GM19099 (cell line): Measurements from ENCODE around the gene BLMH.

Source experiments
- POLR2A ChIP-seq: IDR thresholded peaks from 3 replicates; pipeline ENCODE4 v1.6.1; 2011; ENCODE audit warnings: low read depth; ENCODE audit not compliant: insufficient read length; ENCODE audit errors: extremely low read depth

The BLMH gene

GRCh38 chr17:30229012-30229411 lies 62.7 kb downstream of the BLMH start:
- no peak for TF ChIP-seq POLR2A

- no peak for TF ChIP-seq POLR2A
These were observed 63.7 kb downstream of the BLMH start for GRCh38 chr17:30228011-30228410.

GRCh38 chr17:30226878-30227277 lies 64.9 kb downstream of the BLMH start:
- TF ChIP-seq POLR2A = no peak

GRCh38 chr17:30225919-30226553 lies 65.7 kb downstream of the BLMH start:
- TF ChIP-seq POLR2A = no peak

- no peak for TF ChIP-seq POLR2A
These were observed 66.6 kb downstream of the BLMH start for GRCh38 chr17:30225112-30225511.

GRCh38 chr17:30224419-30224960 lies 67.3 kb downstream of the BLMH start:
- TF ChIP-seq POLR2A = no peak

- TF ChIP-seq POLR2A = no peak
These were observed 69.0 kb downstream of the BLMH start for GRCh38 chr17:30222721-30223175.

GRCh38 chr17:30222251-30222650 lies 69.5 kb downstream of the BLMH start:
- TF ChIP-seq POLR2A = no peak

GRCh38 chr17:30221346-30221745 lies 70.4 kb downstream of the BLMH start:
- no peak for TF ChIP-seq POLR2A

GRCh38 chr17:30220414-30220813 lies 71.3 kb downstream of the BLMH start:
- TF ChIP-seq POLR2A = no peak

- TF ChIP-seq POLR2A = no peak
These were observed 71.9 kb downstream of the BLMH start for GRCh38 chr17:30219833-30220232.

- no peak for TF ChIP-seq POLR2A
These were observed 72.4 kb downstream of the BLMH start for GRCh38 chr17:30219315-30219714.

- no peak for TF ChIP-seq POLR2A
These were observed 72.9 kb downstream of the BLMH start for GRCh38 chr17:30218799-30219198.

- no peak for TF ChIP-seq POLR2A
These were observed 73.9 kb downstream of the BLMH start for GRCh38 chr17:30217746-30218245.

GRCh38 chr17:30217054-30217453 lies 74.7 kb downstream of the BLMH start:
- TF ChIP-seq POLR2A = no peak

GRCh38 chr17:30212750-30213149 lies 79.0 kb downstream of the BLMH start:
- TF ChIP-seq POLR2A = no peak
